ENCODE results near the gene PPFIA1. TPM values are rescaled to one million over a fixed set of nuclear protein-coding genes. Genes with fewer than 3 reads are reported as not detected.
"Not testable (repeated sequence)": the region's sequence is repeated elsewhere in the genome, so short reads cannot be mapped to it uniquely, and the experiment has no call there.

PPFIA1 gene
- total RNA-seq, 1 experiment from 2014 or later: 23.8 TPM

GRCh38 chr11:70390882-70391281, 120.4 kb downstream of the PPFIA1 start:
- DNase-seq (ENCODE audit: low read depth): not testable (repeated sequence)

DNA sequence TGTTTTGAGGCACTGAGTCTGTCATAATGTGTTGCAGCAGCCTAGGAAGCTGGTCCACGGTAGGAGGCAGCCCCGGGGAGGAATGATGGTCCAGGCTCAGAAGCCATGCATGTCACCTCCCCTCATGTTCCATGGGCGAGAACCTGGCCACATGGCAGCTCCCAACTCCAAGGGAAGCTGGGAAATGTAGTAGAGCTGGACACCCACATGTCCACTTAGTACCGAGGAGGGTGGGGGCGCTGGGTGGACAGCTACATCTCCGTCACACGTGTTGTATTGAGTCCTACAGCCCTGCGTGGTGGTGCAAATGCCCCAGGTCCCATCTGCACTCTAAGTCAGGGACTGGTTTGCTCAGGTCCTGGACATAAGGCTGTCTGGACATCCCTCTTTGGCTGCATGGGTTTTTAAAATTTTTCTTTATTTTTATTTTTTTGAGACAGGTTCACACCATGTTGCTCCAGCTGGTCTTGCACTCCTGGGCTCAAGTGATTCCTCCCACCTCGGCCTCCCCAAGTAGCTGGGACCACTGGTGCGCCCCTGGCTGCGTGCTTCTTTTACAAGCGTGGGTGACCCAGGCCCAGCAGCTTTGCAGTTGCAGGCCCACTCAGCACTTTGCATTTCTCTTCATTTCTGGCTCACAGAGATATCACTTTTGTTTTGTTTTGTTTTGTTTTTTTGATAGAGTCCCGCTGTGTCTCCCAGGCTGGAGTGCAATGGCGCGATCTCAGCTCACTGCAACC, 123.9 kb downstream of the PPFIA1 start:
- DNase-seq (ENCODE audit: low read depth): no peak

DNA sequence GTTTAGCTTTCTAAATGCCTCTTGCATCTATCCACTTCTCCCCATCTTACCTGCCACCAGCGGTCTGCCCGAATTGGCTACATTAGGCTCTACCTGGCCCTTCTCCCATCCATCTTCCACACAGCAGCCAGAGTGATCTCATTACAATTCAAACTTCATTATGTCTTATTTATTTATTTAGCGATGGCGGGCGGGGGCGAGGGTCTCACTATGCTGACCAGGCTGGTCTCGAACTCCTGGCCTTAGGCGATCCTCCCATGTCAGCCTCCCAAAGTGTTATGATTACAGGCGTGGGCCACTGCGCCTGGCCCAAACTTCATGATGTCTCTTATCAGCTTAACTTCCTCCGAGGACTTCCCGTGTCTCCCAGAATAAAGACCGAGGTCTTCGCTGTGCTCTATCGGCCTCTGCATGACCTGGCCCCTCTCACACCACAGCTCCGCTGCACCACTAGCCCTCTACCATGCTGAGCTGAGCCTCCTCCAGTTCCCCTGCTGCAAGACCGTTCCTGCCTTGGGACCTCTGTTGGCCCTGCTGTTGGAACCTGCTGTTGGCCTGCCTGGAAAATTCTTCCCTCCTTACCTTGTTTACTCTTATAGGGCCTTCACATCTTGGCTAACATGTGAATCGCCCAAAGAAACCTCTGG, 127.0 kb downstream of the PPFIA1 start:
- DNase-seq (ENCODE audit: low read depth): peak; percentile 45

DNA sequence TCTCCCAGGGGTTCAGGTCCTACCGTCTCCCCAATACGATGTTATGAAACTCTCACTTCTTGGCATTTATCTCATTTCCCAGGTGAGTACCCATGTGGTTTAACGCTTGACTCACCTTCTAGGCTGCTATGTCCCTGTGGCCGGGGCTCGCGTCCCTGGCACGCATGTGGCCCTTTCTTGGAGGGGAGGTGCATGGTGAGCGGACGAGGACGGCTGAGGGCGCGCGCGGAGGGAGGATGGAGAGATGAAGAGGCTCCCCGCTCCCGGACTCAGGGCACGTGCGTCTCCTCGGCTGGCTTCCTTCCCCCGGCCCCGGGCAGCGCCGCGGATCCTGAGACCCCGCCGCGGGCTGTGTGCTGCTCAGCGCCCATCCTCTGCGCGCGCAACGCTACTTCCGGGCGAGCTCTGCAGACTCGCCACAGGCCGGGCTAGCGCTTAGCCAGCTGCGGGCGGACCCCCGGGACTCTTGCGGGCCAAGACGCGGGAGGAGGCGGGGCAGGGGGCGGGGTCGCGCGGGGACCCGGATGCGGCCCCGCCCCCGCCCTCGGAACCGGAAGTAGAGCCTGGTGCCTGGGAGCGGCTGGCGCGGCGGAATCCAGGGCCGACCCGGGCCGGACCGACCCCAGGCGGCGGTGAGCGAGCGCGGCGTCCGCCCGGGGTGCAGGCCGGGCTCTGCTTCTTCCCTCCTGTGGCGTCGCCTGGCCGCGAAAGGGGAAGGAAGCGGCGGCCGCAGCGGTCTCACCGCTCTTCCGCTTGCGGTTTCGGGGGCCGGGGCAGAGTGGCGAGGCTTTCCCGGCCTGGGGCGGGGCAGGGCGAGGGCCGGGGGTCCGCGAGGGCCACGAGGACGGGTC, 127.7 kb downstream of the PPFIA1 start, which contains the start of gene CTTN:
Gene CTTN, plus strand, starts transcription at position 547 of the 851 bp plus-strand sequence. CDS start 8,769 bp downstream, outside the sequence.
- peak; percentile 81 for DNase-seq (ENCODE audit: low read depth)

GRCh38 chr11:70398834-70399680, 128.6 kb downstream of the PPFIA1 start:
- DNase-seq (ENCODE audit: low read depth): no peak

DNA sequence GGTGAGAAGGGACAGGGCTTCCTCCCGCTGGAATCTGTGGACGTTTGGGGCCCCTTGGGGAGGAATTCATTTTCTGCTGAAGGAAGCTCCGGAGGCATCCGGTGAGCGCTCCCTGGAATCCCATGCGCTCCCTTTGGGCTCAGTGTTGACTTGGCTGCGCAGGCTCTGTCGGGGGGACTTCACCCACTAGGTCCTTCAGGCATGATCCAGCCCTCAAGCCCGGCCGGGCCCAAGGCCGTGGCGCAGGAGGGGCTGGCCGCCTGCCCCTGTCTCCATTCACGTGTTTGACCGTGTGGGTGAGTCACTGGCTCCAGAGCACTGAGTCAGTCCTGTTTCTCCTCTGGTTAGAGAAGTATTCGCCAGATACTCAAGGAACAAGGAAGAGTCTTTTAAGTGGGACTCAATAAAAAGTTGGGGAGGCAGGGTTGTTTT, 129.2 kb downstream of the PPFIA1 start:
- DNase-seq (ENCODE audit: low read depth): peak; percentile 97

DNA sequence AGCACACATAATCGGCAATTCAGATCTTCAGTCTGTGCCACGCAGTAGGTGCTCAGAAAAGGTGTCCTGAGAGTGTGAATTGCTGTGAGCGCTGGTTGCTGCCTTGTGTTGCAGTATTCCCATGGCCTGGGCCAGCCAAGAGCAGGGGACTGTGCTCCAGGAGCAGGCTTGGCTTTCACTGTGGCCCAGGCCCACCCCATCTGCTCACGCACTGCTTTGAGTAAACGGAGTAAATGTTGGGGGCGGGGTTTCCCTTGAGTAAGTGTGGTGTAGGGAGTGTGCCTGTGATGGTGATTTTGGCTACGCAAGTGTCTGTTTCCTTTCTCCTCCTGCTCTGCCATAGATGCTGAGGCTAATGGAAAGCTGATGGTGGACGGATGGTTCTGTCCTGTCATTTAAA, 130.2 kb downstream of the PPFIA1 start:
- no peak for DNase-seq (ENCODE audit: low read depth)

DNA sequence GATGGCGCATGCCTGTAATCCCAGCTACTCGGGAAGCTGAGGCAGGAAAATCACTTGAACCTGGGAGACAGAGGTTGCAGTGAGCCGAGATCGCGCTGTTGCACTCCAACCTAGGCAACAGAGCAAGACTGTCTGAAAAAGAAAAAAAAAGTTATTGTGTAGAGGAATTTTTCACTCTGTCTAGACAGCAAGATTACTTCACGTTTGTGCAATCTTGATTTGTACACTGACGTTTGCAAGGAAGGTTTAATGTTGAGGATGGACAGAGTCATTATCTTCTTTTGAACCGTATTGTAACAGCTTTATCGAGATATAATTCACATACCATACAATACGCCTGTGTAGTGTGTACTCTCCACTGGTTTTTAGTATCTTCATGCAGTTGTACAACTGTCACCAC, 131.5 kb downstream of the PPFIA1 start:
- DNase-seq (ENCODE audit: low read depth): no peak

- DNase-seq (ENCODE audit: low read depth): no peak
These were observed 132.2 kb downstream of the PPFIA1 start for GRCh38 chr11:70402685-70403084.

DNA sequence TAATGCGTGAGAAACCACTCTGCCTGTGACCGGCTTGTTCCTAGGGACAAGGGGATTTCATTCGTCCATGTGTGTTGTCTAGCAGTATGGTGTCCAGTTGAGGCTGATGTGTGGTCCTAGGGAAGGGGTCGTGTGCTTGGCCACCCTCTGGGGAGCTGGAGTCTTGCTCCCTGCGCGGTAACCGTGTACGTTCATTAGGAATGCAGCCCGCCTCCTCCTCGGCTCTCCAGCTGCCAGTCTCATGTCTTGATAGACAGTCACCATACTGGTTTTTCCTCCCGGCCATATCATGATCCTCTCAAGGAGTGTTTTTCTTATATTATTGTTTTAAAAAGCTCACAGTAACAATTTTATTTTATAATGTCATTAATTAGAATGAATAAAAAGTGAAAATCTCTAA, 133.8 kb downstream of the PPFIA1 start:
- no peak for DNase-seq (ENCODE audit: low read depth)

DNA sequence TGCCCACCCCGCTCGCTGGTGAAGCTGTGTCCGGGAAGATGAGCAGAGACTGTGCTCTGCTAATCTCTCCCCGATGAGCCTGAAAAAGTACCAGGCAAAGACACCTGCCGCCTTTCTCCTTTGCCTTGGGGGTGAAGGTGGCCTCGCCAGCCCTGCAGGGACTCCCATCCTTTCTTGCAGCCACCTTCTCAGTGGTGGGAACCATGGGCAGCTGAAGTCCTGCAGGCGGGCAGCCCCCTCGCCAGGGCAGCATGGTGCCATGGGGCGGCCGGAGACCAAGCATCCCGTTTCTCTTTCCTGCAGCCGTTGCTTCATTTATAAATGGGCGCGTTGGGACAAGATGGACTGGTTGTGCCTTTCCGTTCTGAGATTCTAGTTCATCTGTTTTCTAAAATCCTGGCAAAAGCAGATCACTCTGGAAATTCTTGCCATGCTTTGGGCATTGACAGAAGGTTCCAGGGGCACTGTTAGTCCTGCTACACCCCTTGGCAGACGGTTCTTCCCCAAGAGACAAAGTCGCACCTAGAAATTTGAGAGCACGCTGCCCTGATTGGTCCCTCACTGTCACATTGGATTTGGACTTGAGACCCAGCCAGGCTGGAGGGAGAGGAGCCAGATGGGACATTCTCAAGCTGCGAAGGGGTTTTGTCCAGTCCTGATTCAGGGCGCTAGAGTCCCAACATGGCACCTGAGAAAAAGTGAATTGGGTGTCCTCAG, 135.3 kb downstream of the PPFIA1 start:
- no peak for DNase-seq (ENCODE audit: low read depth)

GRCh38 chr11:70407121-70407520, 136.6 kb downstream of the PPFIA1 start:
- DNase-seq (ENCODE audit: low read depth): no peak

- no peak for DNase-seq (ENCODE audit: low read depth)
These were observed 137.3 kb downstream of the PPFIA1 start for GRCh38 chr11:70407814-70408213.

DNA sequence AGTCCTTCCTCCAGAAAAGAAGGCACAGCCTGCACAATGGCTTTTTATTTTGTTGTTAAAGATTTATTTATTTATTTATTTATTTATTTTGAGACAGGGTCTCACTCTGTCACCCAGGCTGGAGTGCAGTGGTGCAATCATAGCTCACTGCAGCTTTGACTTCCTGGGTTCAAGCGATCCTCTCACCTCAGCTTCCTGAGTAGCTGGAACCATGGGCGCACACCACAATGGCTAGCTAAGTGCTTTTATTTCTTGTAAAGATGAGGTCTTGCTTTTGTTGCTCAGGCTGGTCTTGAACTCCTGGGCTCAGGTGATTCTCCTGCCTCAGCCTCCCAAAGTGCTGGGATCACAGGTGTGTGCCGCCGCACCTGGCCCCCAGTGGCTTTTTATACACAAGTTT, 137.8 kb downstream of the PPFIA1 start:
- DNase-seq (ENCODE audit: low read depth): not testable (repeated sequence)

DNA sequence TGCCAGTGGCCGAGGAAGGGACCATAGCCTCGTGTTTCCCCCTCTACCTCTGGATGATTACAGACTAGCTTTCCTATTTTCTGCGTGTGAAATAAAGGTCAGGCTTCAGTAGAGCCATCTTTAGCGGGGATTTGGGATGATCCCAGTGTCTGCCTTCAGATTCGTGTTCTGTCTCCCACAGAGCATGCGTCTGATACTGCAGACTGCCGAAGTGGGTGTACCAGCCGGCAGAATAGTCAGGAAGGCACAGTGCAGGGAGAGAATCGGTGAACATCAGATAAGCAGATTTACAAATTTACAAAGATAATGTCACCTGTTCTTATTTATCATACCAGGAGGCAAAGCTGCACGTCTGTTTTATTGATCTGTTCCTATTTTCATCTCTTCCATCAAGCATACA, 138.9 kb downstream of the PPFIA1 start:
- no peak for DNase-seq (ENCODE audit: low read depth)

DNA sequence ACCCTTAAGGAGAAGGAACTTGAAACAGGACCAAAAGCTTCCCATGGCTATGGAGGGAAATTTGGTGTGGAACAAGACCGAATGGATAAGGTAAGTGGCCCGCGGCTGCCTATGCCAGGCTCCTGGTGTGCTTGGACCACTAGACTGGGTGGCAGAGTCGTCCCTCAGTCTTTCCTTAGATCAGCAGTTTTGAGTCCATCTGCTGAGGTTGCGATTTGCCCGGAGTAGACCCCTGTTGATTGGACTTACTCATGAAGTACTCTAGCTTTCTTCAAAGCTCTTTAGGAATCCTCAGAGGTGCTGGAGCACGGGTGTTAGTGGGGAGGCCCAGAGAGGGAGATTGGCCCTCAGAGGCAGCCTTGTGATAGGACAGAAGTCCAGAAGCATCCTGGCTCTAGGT, 139.4 kb downstream of the PPFIA1 start:
- DNase-seq (ENCODE audit: low read depth): no peak

GRCh38 chr11:70410276-70411205, 140.1 kb downstream of the PPFIA1 start:
- no peak for DNase-seq (ENCODE audit: low read depth)

GRCh38 chr11:70411713-70412452, 141.4 kb downstream of the PPFIA1 start:
- DNase-seq (ENCODE audit: low read depth): no peak

DNA sequence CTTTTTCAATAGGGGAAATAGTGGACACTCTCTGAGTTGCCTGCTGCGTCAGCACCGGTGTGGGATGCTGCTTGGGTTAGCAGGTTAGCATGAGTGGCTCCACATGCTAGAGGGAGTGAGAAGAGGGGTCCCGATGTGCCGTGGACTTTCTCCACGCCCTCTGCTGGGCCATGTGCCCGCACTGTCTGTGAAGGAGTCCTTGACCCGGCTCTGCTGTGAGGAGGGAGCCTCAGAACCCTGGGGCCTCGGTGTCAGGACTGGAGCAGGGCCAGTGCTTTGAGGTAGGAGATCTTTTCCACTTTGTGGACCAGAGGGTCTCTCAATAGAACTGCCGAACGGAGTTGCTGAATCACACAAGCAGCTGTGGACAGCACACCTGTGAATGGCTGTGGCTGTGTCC, 142.7 kb downstream of the PPFIA1 start:
- DNase-seq (ENCODE audit: low read depth): no peak

Measured in RPMI7951 (cell line).